Keratinocyte (primary cell): ENCODE data around the gene TRPV5. TPM values are rescaled to one million over a fixed set of nuclear protein-coding genes. Genes with fewer than 3 reads are reported as not detected.

Experiments used
- DNase-seq: peaks from one replicate; pipeline ENCODE4 v3.0.0-alpha.2; 2011; ENCODE audit warnings: low read depth, missing footprints, low spot score
- FAIRE-seq: peaks from 2 replicates; lab custom pipeline; 2011; peaks lifted over from hg19 to GRCh38; lab: Jason Lieb, UNC
- H2AFZ ChIP-seq: 2 replicates; pipeline ENCODE4 v1.6.0; 2012; ENCODE audit warnings: low read length, control low read depth, inconsistent platforms; ENCODE audit not compliant: control insufficient read depth
- H3K27ac ChIP-seq: 2 replicates; pipeline ENCODE4 v1.5.1; 2011; ENCODE audit warnings: low read length; ENCODE audit not compliant: control insufficient read depth, insufficient read depth
- H3K27me3 ChIP-seq: 3 replicates; pipeline ENCODE4 v1.6.0; 2011; ENCODE audit warnings: low read length; ENCODE audit not compliant: control insufficient read depth, insufficient read depth; ENCODE audit errors: extremely low read depth
- H3K36me3 ChIP-seq, 2 experiments: 2 replicates in 1 of 2; 3 replicates in 1 of 2; pipeline ENCODE4 v1.5.1; 2011; ENCODE audit warnings: low read length in 2 of 2, mild to moderate bottlenecking in 1 of 2; ENCODE audit not compliant: control insufficient read depth in 2 of 2, insufficient read depth in 2 of 2; ENCODE audit errors: extremely low read depth in 1 of 2
- H3K4me1 ChIP-seq: 3 replicates; pipeline ENCODE4 v1.5.1; 2011; ENCODE audit warnings: low read length; ENCODE audit not compliant: control insufficient read depth, insufficient read depth; ENCODE audit errors: extremely low read depth
- H3K4me2 ChIP-seq: 3 replicates; pipeline ENCODE4 v1.6.0; 2011; ENCODE audit warnings: low read depth, low read length; ENCODE audit not compliant: control insufficient read depth, insufficient read depth; ENCODE audit errors: extremely low read depth
- H3K4me3 ChIP-seq, 3 experiments: fragments of 200-600 bp in 1 of 3; sonication (generic) in 1 of 3; 2 replicates in 2 of 3; 3 replicates in 1 of 3; pipeline ENCODE4 v1.5.1; 2011 to 2016; ENCODE audit warnings: low read length in 3 of 3, mild to moderate bottlenecking in 3 of 3, control low read depth in 2 of 3, inconsistent platforms in 1 of 3, low read depth in 1 of 3, mixed read lengths in 1 of 3, mixed run types in 1 of 3, moderate library complexity in 1 of 3; ENCODE audit not compliant: control insufficient read depth in 2 of 3, insufficient read depth in 2 of 3; ENCODE audit errors: extremely low read depth in 1 of 3
- H3K79me2 ChIP-seq: 2 replicates; pipeline ENCODE4 v1.6.0; 2012; ENCODE audit warnings: low read length; ENCODE audit not compliant: control insufficient read depth, insufficient read depth
- H3K9ac ChIP-seq: 3 replicates; pipeline ENCODE4 v1.6.0; 2011; ENCODE audit warnings: low read length; ENCODE audit not compliant: control insufficient read depth, insufficient read depth; ENCODE audit errors: extremely low read depth
- H3K9me1 ChIP-seq: 3 replicates; pipeline ENCODE4 v1.6.0; 2011; ENCODE audit warnings: low read length; ENCODE audit not compliant: control insufficient read depth, insufficient read depth; ENCODE audit errors: extremely low read depth
- H3K9me3 ChIP-seq: 2 replicates; pipeline ENCODE4 v1.5.1; 2012; ENCODE audit warnings: low read depth, low read length; ENCODE audit not compliant: control insufficient read depth
- H4K20me1 ChIP-seq: 3 replicates; pipeline ENCODE4 v1.6.0; 2011; ENCODE audit warnings: low read length; ENCODE audit not compliant: control insufficient read depth, insufficient read depth; ENCODE audit errors: extremely low read depth
- CTCF ChIP-seq, 3 experiments: IDR thresholded peaks in 1 of 3; conservative IDR thresholded peaks in 1 of 3; optimal IDR thresholded peaks in 1 of 3; 2 replicates in 2 of 3; 3 replicates in 1 of 3; pipeline versions ENCODE3 to v1.5.1; 2011; ENCODE audit warnings: low read length in 3 of 3, mild to moderate bottlenecking in 3 of 3, moderate library complexity in 2 of 3, control low read depth in 1 of 3, inconsistent platforms in 1 of 3; ENCODE audit not compliant: insufficient read depth in 2 of 3; ENCODE audit errors: extremely low read depth in 1 of 3
- EZH2 ChIP-seq: IDR thresholded peaks from one replicate; pipeline ENCODE4 v1.6.1; 2012; ENCODE audit warnings: inconsistent platforms, mild to moderate bottlenecking, low read length, moderate library complexity
- dilution Hi-C: fragments of 300-500 bp; cut with MboI; formaldehyde crosslinking; loops from one replicate; pipeline ENCODE4 v1.7.0; 2020; ENCODE audit warnings: low sequenced_read_pairs; ENCODE audit not compliant: extremely low pct_ligation_motif_present
- polyA plus RNA-seq, 5 experiments: library from polyadenylated mRNA; depleted of rRNA in 3 of 5; stranded (reverse) in 3 of 5; stranded (forward) in 1 of 5; unstranded in 1 of 5; fragments of >200 nt; gene quantifications; 1 replicate in 1 of 5; 2 replicates in 3 of 5; 3 replicates in 1 of 5; pipeline versions ENCODE4 v1.2.1 to v1.2.3, GENCODE V29; 2011 to 2012; ENCODE audit warnings: missing spikeins in 2 of 5, low read depth in 1 of 5, low replicate concordance in 1 of 5

TRPV5 gene
- polyA plus RNA-seq, 1 donor (not counting 4 experiments of a cell fraction or from before 2014, with no cell fraction given): not detected

GRCh38 chr7:142910481-142910880 lies 23.1 kb downstream of the TRPV5 start:
- Histone ChIP-seq H3K4me3 (no peak overlapping the region), H3K9me3 (no peaks in the 10 kb centered on the region), H3K4me1 (no peaks in the 10 kb centered on the region), H3K9me1 (no peaks in the 10 kb centered on the region), H2AFZ (no peak overlapping the region), H3K27me3 (no peaks in the 10 kb centered on the region), H3K9ac (no peak overlapping the region), H3K36me3 (no peaks in the 10 kb centered on the region), H3K4me2 (no peak overlapping the region), H4K20me1 (no peaks in the 10 kb centered on the region), H3K79me2 (no peaks in the 10 kb centered on the region), H3K27ac (no peak overlapping the region)
- FAIRE-seq: no peak
- dilution Hi-C loops: no loop called here
- no peak for TF ChIP-seq CTCF (optimal IDR thresholded peaks at IDR 0.05 in 1 of 3, IDR thresholded peaks at IDR 0.05 in 1 of 3, conservative IDR thresholded peaks at IDR 0.05 in 1 of 3; ENCODE audit: extremely low read depth in 1 of 3, insufficient read depth in 2 of 3, low read length in 3 of 3)
- TF ChIP-seq EZH2: no peak
- no peak for DNase-seq

GRCh38 chr7:142910031-142910433 lies 23.5 kb downstream of the TRPV5 start:
- H3K36me3 ChIP-seq: no peaks in the 10 kb centered on the region
- TF ChIP-seq CTCF (optimal IDR thresholded peaks at IDR 0.05 in 1 of 3, IDR thresholded peaks at IDR 0.05 in 1 of 3, conservative IDR thresholded peaks at IDR 0.05 in 1 of 3; ENCODE audit: extremely low read depth in 1 of 3, insufficient read depth in 2 of 3, low read length in 3 of 3) (no peak), EZH2 (no peak)
- DNase-seq (no peak), FAIRE-seq (no peak)
- no peak overlapping the region for H3K4me3 ChIP-seq
- H2AFZ ChIP-seq: no peak overlapping the region
- no peak overlapping the region for H3K9ac ChIP-seq
- H3K27ac ChIP-seq: no peak overlapping the region
- H4K20me1 ChIP-seq: no peaks in the 10 kb centered on the region
- no peak overlapping the region for H3K4me2 ChIP-seq
- no peaks in the 10 kb centered on the region for H3K9me3 ChIP-seq
- H3K79me2 ChIP-seq: no peaks in the 10 kb centered on the region
- H3K4me1 ChIP-seq: no peaks in the 10 kb centered on the region
- no peaks in the 10 kb centered on the region for H3K9me1 ChIP-seq
- dilution Hi-C loops: no loop called here
- no peaks in the 10 kb centered on the region for H3K27me3 ChIP-seq
